Nephron (organoid): ENCODE results near the gene ARIH2.
"Not testable (repeated sequence)": the region's sequence is repeated elsewhere in the genome, so short reads cannot be mapped to it uniquely, and the experiment has no call there.

Experiments used
- H3K27ac Mint-ChIP-seq, 3 experiments: 2 replicates each; pipeline ENCODE4 v1.8.0; 2020; ENCODE audit warnings: mixed read lengths in 3 of 3, mild to moderate bottlenecking in 2 of 3, moderate library complexity in 1 of 3
- H3K27me3 Mint-ChIP-seq: 2 replicates; pipeline ENCODE4 v1.8.0; 2021; ENCODE audit warnings: low read depth, mild to moderate bottlenecking, moderate library complexity, mixed read lengths
- H3K36me3 Mint-ChIP-seq: 2 replicates; pipeline ENCODE4 v1.8.0; 2020; ENCODE audit warnings: low read depth, mixed read lengths
- H3K4me1 Mint-ChIP-seq: 2 replicates; pipeline ENCODE4 v1.8.0; 2020; ENCODE audit warnings: mixed read lengths
- H3K4me3 Mint-ChIP-seq, 3 experiments: 2 replicates each; pipeline ENCODE4 v1.8.0; 2020; ENCODE audit warnings: mild to moderate bottlenecking in 3 of 3, mixed read lengths in 3 of 3, moderate library complexity in 2 of 3
- H3K9me3 Mint-ChIP-seq: 2 replicates; pipeline ENCODE4 v1.8.0; 2020; ENCODE audit warnings: mixed read lengths
- CTCF ChIP-seq, 3 experiments: fragments of 200-600 bp; sonication (generic); IDR thresholded peaks; one replicate each; pipeline ENCODE4 v1.5.0; 2021; ENCODE audit warnings: antibody characterized with exemption in 3 of 3; ENCODE audit not compliant: unreplicated experiment in 3 of 3

Gene ARIH2

GRCh38 chr3:49005303-49005680, 86.7 kb downstream of the ARIH2 start:
- H3K27me3 Mint-ChIP-seq: no peaks in the 10 kb centered on the region
- H3K4me1 Mint-ChIP-seq: peaks cover 21% of the 10 kb centered on the region
- peaks cover 7% of the 10 kb centered on the region for H3K36me3 Mint-ChIP-seq
- no peak for TF ChIP-seq CTCF (IDR thresholded peaks at IDR 0.05; ENCODE audit: unreplicated experiment in 3 of 3)
- no peaks in the 10 kb centered on the region for H3K9me3 Mint-ChIP-seq
- H3K4me3 Mint-ChIP-seq: no peak overlapping the region
- no peak overlapping the region for H3K27ac Mint-ChIP-seq

- Mint-ChIP-seq H3K4me1 (peaks cover 21% of the 10 kb centered on the region), H3K9me3 (no peaks in the 10 kb centered on the region), H3K36me3 (peaks cover 7% of the 10 kb centered on the region), H3K27ac (peak overlapping the region; percentile 99 to 100 (median 100)), H3K27me3 (no peaks in the 10 kb centered on the region), H3K4me3 (peak overlapping the region; percentile 99 to 100 (median 100))
- no peak for TF ChIP-seq CTCF (IDR thresholded peaks at IDR 0.05; ENCODE audit: unreplicated experiment in 3 of 3)
These were observed 87.4 kb downstream of the ARIH2 start for GRCh38 chr3:49005998-49006397.

- Mint-ChIP-seq H3K27ac (peak overlapping the region; percentile 99 to 100 (median 100)), H3K4me1 (peaks cover 21% of the 10 kb centered on the region), H3K4me3 (peak overlapping the region; percentile 99 to 100 (median 100)), H3K36me3 (peaks cover 9% of the 10 kb centered on the region), H3K27me3 (no peaks in the 10 kb centered on the region), H3K9me3 (no peaks in the 10 kb centered on the region)
- no peak for TF ChIP-seq CTCF (IDR thresholded peaks at IDR 0.05; ENCODE audit: unreplicated experiment in 3 of 3)
These were observed 87.9 kb downstream of the ARIH2 start for GRCh38 chr3:49006408-49007067.

GRCh38 chr3:49007068-49007770, 88.6 kb downstream of the ARIH2 start, which contains the start of gene WDR6:
TSS of gene WDR6 (plus strand) at chr3:49007391. CDS start at chr3:49007432, 41 bp downstream.
- Mint-ChIP-seq H3K9me3 (no peaks in the 10 kb centered on the region), H3K4me1 (peaks cover 27% of the 10 kb centered on the region), H3K27ac (peak within 1 kb of the TSS; percentile 99 to 100 (median 100)), H3K27me3 (no peaks in the 10 kb centered on the region), H3K4me3 (peak within 1 kb of the TSS; percentile 99 to 100 (median 100)), H3K36me3 (peaks cover 15% of the 10 kb centered on the region)
- peak; percentile 19 to 44 (median 27) for TF ChIP-seq CTCF (IDR thresholded peaks at IDR 0.05; ENCODE audit: unreplicated experiment in 3 of 3)

GRCh38 chr3:49007771-49008528, 89.3 kb downstream of the ARIH2 start:
- no peaks in the 10 kb centered on the region for H3K9me3 Mint-ChIP-seq
- peaks cover 32% of the 10 kb centered on the region for H3K4me1 Mint-ChIP-seq
- H3K27me3 Mint-ChIP-seq: no peaks in the 10 kb centered on the region
- peaks cover 19% of the 10 kb centered on the region for H3K36me3 Mint-ChIP-seq
- peak in 1 of 3 experiments; percentile 16 for TF ChIP-seq CTCF (IDR thresholded peaks at IDR 0.05; ENCODE audit: unreplicated experiment in 3 of 3)
- peak overlapping the region; percentile 99 to 100 (median 100) for H3K27ac Mint-ChIP-seq
- H3K4me3 Mint-ChIP-seq: peak overlapping the region; percentile 99 to 100 (median 100)

- not testable (repeated sequence) for H3K27me3 Mint-ChIP-seq, H3K9me3 Mint-ChIP-seq
- Mint-ChIP-seq H3K36me3 (peaks cover 19% of the 10 kb centered on the region), H3K27ac (peak overlapping the region; percentile 99 to 100 (median 100)), H3K4me1 (peaks cover 32% of the 10 kb centered on the region), H3K4me3 (peak overlapping the region; percentile 99 to 100 (median 100))
These were observed 90.0 kb downstream of the ARIH2 start for GRCh38 chr3:49008627-49009026.
